HG02870 (cell line): ENCODE results near the gene RASGEF1C.

ENCODE experiments used
- ATAC-seq: cut with Tn5 transposase; IDR thresholded peaks from one replicate; pipeline ENCODE4 v1.9.1; 2021; ENCODE audit warnings: mild to moderate bottlenecking, moderate library complexity; ENCODE audit not compliant: unreplicated experiment

RASGEF1C gene

DNA sequence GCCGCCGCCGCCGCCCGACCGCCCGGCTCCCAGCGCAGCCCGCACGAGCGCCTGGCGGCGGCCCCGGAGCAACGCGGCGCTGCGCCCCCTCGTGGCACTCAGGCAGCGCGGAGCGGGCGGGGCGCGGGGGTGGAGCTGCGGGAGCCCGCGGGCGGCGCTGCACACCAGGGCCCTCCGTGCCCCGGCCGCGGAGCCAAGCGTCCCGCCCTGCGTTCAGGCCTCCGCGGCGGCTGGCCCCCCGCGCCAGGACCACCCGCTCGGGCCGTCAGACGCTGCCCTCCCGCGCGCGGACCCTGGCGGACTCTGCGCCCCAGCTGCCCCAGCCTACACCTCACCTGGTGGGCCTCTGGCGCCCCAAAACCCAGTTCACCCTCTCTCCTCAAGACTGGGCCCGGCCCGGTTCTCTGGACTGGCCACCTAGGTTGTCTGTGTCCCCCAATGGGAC, at the start of gene RASGEF1C:
Gene RASGEF1C (minus strand): TSS at position 75 of the 445 bp plus-strand sequence. CDS start 71,159 bp downstream, outside the sequence.
- ATAC-seq = no peak

DNA sequence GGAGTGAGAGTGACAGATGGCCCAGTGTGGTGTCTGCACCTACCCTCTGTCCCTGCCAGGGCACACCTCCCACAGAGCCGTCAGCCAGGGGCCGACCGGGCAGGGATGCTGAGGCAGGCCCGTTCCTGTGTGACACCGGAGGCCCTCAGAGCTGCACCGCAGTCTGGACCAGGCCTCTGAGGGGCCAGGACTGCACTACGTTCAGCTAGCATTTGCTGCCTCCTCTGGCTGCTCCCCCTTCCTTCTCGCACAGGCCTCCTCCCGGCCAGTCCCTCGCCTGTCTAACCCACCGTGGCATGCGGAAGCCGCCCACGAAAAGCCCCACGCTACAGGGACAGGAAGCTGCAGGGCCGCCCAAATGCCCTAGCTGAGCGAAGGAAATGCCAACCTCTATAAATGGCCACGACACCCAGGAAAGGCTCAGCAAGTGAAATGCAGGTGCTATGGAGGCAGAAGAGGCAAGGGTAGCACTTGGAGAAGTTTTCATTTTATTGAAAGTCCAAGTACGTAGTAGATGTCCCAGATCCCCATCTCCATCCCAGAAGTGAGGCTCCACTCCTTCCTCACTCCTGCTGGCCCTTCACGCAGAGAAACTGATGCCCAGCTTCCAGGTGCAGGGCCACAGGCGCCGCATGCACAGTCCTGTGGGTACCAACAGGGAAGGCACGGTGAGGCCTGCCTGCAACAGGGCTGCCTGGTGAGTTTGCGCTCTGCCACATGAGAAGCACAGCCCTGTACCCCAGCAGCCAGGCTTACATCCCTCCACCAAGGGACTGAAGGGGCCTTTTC, 44.2 kb upstream of the RASGEF1C start:
- no peak for ATAC-seq

DNA sequence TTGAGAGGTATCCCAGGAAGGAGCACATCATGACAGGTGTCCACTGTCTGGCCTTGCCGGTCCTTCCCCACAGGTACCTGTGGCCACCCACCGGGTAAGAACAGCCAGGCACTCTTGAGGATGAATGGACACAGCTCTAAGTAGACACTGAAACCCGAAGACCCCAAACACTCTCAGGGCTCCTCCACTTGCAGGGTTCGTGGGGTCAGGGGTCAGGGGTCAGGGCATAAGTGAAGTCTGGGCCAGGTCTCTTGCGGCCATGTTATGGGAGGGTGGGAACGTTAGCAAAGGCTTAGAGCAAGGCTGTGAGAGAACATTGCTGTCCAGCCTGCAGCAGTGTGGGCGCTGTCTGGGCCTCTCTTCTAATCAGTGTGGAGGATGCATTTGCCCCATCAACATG, 42.9 kb upstream of the RASGEF1C start:
- no peak for ATAC-seq

DNA sequence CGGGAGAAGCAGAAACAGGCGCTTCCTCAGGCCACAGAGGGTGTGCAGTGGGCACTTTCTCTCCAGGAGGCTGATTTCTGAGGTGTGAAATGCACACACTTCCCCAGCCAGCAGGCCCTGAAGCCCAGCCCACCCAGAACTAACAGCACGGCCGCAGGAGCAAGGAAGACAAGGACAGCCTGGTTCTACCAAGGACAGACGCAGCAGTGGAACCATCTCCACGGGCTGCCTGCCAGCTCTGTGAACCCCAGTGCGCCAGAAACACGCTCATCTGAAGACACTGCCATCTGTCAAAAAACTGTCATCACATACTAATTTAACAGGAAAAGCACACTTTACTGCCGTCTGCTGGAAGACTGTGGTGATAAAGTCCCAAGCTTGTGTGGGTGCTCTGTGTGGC, 42.1 kb upstream of the RASGEF1C start:
- ATAC-seq = no peak

DNA sequence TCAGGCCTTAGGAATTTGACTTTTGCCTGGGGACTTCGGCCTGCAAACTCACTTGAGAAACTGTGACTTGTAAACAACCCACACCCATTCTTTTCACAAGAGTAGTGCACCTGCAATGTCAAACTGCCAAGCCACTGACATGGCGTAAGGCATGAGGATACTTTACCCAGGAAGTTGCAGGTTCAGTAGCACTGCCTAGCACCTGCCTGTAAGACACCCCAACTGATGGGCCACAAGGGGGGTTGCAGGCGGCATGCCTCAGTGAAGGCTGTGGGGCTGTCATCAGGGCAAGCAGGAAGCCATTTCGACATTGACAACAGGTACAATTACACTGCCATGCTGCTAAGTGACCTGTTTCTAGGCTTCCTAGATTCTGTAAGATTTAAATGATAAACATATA, 41.3 kb upstream of the RASGEF1C start:
- ATAC-seq = no peak

DNA sequence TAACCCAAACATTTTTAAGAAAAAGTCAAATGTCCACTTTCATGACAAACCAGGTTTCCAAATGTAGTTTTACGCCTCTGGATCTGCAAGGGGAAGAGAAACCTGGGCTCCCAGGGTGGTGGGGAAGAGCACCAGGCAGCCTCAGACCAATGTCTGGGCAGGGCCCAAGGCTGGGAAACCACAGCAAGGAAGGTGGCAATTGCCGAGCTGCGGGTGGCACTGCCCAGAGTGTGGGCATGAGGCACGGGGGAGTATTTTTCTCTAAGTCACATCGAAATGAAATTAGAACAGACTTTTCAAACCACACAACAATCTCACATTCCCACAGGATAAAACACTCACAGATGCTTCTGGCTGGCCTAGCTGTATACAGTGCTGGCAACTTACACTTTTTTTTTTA, 32.6 kb upstream of the RASGEF1C start:
- no peak for ATAC-seq

DNA sequence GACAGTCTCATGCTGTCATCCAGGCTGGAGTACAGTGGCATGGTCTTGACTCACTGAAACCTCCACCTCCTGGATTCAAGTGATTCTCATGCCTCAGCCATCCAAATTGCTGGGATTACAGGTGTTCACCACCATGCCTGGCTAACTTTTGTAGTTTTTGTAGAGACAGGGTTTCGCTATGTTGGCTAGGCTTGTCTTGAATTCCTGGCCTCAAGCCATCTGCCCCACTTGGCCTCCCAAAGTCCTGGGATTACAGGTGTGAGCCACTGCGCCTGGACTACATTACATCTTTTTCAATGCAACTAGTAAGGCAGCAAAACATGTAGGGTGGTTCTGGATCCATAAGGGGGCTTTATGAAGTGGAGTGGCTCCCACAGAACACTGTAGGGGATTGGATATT, 29.6 kb upstream of the RASGEF1C start:
- no peak for ATAC-seq

DNA sequence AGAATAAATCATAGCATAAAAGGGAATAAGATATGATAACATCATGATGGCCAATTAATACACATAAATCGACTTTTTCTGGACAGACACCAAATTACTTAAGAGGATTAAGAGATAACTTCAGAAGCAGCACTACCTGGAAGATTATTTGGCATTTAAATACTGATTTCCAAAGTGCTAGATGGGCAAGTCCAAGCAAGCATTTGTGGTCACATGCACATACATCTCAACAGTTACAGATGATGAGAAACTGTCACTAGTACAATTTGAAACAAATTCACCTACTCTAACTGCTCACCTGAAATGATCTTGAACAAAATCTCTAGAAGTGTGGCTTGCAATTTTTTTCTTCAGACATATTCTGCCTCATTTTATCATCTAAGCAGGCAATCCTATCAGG, 26.8 kb upstream of the RASGEF1C start:
- ATAC-seq = no peak

DNA sequence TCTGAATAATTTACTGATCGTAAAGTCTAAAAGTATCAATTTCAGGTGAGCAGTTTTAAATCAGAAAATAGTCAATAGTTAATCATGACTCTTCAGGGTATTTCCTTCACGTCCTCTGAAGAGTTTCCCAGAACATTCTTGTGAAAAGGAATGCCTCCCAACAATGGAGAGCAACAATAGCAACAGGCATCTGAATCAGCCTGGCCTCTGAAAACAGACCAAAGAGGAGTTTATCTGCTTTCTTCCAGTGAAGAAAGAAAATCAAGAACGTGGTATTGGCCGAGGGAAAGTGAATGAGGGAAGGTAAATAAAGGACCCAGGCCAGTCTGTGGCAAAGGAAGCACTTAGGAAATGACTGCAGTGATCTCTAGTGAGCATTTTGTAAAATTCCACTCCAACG, 26.1 kb upstream of the RASGEF1C start:
- no peak for ATAC-seq

DNA sequence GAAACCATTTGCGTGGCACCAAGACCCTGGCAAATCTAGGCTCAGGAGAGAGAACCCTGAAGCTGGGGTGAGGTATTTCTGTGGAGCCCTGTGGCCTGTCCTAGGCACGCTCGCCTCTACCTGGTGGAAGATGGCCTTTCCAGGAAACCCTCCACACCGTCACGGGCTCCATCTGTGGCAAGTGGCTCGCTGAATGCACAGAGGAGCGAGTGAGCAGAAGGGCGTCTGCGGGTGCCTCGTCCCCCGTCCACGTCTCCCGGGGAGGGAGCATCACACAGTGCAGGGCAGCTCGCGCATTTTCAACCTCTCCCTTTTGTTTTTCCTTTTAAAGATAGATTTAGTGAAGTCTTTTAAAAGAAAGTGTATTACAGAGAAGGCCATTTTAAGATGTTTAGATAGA, 25.3 kb upstream of the RASGEF1C start:
- no peak for ATAC-seq

DNA sequence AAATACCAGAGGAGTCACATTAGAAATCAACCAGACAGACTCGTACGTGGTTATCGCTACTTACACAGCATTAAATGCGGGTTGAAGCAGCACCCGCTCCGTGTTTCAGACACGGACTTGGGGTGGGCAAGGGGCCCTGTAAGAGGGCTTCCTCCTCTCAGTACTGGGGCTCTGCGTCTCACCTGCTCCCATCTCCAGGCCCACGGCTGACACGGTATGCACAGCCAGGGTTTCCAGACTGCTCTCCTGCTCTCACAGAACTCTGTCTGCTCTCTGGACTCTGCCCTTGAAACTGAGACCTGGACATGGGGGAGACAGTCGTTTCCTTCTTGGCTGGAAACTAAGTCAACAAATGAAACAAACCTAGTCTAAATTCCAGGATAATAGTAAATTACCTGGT, 24.7 kb upstream of the RASGEF1C start:
- ATAC-seq = no peak

DNA sequence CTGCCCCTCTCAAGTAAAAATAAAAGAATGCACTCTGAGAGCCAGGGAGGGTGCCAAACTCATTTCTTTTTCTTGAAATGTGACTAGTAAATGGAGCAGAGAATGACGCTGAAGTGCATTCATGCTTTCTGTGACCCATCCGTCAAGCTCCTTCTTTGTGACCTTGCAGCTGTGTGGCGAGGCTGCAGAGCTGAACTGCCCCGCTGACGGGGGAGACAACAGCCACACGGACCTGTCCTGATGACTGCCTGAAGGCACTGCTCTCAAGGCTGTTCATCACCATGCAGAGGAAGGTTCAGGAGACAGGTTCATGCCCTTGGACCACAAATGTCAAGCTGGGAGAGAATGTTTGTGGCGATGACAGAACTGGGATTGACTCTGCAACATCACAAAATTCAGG, 21.0 kb upstream of the RASGEF1C start:
- no peak for ATAC-seq

DNA sequence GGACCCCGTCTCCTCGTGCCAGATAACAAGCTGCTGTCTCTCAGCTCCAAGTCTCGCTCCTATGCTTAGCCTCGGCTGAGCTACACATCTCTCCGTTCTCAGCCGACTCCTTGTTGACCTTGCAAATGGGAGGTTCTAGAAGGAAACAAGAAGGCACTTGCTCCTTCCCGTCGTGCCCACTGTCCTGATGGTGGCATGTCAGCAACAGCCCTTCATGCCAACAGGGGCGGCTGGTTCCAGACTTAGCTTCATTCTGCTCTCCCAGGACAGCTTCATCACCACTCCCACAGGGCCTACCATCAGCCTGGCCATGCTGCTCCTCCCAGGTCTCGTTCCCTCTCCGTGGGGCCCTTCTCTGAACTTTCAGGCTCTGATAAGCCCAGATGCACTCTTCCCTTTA, 13.0 kb upstream of the RASGEF1C start:
- no peak for ATAC-seq

DNA sequence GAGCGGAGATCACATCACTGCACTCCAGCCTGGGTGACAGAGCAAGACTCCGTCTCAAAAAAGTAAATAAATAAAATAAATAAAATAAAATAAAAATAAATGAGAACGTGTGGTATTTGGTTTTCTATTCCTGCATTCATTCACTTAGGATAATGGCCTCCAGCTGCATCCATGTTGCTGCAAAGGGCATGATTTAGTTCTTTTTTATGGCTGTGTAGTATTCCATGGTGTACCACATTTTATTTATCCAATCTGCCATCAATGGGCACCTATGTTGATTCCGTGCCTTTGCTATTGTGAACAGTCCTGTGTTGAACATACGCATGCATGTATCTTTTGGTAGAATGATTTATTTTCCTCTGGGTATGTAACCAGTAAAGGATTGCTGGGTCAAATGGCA, 8.8 kb upstream of the RASGEF1C start:
- no peak for ATAC-seq

DNA sequence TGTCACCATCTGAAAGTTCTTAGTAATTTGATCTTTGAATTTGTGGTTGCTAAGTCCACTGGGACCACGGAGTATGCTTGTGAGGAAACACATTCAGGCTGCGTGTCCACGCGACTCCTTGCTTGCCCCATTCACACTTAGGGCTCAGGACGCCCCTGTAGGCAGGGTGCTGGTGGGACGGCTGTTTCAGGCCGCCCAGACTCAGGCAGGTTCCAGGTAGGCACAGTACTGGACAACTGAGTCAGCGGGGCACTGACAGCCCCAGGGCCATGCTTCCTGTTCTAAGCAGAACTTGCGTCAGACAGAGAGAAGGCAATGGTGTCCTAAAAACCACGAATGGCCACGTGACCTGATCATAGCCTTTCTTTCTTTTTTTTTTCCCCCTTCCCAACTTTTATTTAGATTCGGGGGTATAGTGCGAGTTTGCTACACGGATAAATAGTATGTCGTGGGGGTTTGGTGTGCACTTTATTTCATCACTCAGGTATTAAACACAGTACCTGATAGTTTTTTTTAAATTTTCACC, 7.7 kb upstream of the RASGEF1C start:
- no peak for ATAC-seq

DNA sequence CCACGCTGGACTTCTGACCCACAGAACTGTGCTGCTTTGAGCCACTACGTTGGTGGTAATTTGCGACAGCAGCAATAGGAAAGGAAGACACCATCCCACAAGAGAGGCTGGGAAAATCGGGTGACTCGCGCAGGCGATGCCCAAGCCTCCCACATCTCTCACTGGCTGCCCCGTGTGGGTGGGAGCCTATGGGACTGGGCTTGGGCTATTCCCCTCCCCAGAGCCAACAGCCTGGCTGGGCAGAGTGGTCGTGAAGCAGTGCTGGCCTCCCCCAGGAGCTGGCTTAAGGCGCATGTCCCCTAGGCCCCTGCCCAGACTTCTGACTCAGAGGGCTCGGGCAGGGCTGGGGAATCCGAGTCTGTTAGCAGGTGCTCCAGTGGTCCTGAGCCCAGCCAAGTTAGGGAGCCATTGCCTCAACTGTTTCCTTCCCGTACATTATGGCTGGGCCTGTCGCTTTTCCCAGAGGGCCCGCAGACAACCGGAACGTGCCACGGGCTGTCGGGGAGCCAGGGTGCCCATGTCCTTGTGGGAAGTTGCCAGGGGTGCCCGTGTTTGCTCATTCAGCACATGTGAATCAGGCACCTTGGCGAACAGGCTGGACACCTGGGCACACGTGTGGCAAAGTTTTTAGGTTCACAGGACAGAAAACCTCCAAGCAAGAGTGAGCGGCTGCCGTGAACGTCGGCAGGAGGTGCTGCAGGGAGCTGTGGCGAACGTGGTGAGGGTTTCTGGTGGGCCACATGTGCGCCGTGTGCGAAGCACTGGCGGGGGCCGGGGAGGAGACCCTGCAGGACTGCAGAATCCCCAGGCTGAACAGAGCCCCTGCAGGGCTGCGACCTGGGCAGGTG, 7.0 kb upstream of the RASGEF1C start:
- ATAC-seq = no peak

DNA sequence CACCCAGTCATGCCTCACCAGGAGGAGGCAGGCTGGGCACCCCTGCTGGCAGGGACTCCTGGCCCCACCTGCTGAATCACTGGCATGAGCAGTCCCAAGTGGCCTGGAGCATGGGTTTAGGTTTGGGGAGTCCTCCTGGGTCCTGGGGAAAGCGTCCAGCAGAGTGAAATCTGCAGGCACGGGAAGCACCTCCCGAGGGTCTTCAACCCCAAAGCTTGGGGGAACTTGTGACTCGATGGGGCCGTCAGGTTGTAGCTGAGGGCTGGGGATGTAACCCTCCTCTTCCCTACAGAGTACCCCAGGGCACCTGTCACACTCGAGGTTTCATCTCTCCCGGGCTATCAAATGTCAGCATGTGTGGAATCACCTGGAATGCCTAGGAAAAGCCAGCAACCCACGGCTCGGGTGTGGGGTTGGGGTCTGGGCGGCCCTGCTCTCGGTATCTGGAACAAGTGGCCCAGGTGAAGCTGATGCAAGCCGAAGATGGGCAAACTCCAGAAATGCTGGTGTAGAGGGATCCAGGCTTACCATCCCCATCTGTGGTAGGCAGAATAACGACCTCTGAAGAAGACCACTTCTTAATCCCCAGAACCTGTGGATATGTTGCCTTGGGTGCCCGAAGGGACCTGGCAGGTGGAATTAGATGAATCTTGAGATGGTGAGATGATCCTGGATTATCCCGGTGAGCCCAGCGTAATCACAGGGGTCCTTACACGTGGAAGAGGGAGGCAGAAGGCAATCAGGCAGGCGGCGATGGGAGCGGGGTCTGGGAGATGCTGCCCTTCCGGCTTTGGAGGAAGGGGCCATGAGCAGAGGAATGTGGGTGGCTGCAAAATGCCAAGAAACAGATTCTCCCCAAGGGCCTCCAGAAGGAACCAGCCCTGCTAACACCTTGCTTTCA, 6.1 kb upstream of the RASGEF1C start:
- ATAC-seq = no peak

DNA sequence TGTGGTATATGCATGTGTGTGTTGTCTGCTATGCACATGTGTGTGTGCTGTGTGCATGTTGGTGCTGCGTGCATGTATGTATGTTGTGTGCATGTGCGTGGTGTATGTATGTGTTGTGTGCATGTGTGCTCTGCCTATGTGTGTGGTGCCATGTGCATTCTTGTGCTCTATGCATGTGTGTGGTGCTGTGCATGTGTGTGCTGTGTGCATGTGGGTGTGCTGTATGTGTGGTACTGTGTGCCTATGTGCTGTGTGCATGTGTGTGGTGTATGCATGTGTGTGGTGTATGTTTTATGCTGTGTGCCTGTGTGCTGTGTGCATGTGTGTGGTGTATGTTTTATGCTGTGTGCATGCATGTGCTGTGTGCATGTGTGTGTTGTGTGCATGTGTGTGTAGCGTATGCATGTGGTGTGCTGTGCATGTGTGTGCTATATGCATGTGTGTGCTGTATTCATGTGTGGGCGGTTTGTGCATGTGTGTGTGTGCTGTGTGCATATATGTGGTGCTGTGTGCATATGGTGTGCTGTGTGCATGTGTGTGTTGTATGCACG, 4.7 kb upstream of the RASGEF1C start:
- no peak for ATAC-seq

DNA sequence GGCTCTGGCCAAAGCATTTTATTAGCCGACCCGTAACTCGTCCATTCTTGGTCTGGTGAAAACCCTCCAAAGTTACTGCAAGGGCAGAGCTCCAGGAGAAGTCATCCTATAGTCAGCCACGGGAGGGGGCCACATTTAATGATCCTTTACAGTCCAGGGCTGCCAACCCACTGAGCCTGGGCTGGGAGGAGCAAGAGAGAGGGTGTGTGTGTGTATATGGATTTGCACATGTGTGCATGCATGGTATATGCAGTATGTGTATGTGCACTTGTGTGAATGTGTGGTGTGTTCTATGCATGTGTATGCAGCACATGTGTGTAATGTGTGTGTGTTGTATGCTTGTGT, 4.2 kb upstream of the RASGEF1C start:
- ATAC-seq = no peak

DNA sequence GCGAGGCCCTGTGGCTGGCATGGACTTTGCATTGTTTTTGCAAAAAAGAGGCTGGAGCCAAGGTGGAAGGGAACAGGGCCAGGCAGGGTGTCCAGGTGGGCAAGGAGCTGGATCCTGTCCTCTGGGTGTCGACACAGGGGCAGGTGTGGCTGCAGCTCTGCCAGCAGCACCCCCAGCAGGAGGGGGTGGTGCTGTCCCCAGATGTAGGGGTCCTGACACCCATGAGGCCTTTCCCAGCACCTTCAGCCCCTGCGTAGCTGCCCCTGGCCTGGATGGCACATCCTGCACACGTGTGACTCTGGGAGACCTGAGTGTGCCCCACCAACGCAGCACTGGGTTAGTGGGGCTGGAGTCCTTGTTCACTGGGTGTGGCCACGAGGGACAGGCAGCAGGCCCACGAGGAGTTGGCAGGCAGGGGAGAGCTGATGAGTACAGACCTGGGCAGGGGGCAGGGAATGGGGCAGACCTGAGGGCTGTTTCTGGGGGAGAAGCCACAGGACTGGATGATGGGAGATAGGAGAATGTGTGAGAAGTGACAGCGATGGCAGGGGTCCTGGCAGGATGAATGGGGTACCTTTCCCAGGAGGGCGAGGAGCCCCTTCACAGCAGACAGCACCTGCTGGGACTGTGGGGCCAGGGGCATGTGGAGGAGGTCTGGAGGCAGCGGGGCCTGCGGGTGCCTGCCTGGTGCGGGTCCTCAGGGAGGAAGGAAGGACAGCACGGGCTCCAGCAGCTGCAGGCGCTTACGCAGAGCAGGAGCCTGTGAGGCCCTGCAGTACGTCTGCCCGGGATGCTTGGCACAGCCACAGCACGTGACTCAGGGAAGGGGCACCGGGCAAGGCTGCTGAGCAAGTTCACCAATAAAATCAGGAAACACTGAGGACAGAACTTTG, 3.6 kb upstream of the RASGEF1C start:
- no peak for ATAC-seq
